NCI-H82 (cell line): ENCODE measurements around the gene IFNA17.
"Not testable (repeated sequence)": the region's sequence is repeated elsewhere in the genome, so short reads cannot be mapped to it uniquely, and the experiment has no call there.

ENCODE experiments used
- DNase-seq: peaks from one replicate; lab custom pipeline; 2025; lab: John Stamatoyannopoulos, UW

IFNA17 gene

DNA sequence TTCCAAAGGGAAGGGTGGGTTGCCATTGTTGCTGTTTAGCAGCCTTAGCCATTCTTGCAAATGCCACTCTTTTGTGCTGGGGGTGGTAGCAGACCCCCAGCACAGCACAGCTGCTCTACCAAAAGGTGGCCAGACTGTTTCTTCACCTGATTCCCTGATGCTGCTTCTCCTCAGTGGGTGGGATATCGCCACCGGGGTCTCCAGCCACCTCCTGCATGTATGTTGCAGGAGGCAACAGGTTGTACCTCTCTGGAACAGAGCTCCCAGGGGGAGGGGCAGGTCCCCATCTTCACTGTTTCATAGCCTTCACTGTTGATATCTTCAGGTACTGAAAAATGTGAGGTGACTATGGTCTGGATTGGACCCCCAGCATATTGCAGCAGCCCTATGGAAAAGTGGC is 17.2 kb downstream of the IFNA17 start:
- DNase-seq: not testable (repeated sequence)

DNA sequence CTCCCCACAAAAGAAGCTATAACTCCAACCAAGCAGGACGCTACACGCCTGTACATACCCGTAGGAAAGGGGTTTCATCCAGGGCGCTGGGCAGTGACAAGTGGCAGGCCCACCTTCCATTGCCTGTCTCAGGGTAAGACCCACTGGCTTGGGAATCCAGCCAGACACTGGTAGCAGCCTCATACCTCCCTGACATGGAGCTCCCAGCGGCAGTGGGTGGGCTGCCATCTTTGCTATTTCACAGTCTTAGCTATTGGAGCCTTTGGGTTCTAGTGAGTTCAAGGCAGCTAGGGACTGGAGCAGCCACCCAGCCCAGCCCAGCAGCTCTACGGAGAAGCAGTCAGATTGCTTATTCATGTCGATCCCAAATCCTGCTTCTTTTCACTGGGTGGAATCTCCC is 17.7 kb downstream of the IFNA17 start:
- no peak for DNase-seq

DNA sequence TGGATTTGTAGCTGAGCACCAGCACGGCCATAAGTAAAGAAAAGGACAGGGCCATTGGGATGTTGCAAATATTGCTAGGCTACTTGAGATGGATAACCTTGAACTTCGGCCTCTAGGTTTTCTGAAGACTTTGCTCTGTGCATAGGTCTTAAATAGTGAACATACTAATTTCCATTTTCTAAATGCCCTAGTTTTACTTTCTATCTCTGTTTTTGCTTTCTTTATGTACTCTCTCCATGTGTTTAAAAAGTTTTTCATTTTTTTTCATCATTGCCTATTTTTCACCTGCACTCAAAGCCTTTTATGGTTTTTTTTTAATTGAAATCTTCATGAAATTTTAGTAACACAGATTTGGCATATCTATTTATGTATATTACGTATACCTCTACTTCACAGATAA is 21.0 kb downstream of the IFNA17 start, which contains the start of gene IFNA10:
Gene IFNA10 (minus strand): TSS at position 101 of the 400 bp plus-strand sequence. CDS start 46 bp downstream, at position 55.
- not testable (repeated sequence) for DNase-seq

DNA sequence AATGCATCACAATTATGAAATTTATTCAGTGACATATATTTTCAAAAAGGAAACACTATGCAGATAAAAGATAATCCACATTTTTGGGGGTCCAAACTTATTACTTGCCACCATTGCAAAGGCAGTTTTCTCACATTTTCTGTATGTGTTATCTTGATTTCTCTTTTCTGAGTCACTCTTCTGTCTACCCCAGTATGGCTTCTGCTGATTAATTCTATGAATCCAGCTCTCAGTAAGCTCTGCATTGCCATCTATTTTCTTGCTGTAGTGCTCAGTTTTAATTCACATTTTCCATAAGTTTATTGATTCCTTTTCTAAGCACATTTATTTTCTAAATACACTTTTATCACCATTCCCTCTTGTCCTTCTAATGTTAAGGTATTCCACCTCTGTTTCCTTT is 22.8 kb downstream of the IFNA17 start:
- no peak for DNase-seq

DNA sequence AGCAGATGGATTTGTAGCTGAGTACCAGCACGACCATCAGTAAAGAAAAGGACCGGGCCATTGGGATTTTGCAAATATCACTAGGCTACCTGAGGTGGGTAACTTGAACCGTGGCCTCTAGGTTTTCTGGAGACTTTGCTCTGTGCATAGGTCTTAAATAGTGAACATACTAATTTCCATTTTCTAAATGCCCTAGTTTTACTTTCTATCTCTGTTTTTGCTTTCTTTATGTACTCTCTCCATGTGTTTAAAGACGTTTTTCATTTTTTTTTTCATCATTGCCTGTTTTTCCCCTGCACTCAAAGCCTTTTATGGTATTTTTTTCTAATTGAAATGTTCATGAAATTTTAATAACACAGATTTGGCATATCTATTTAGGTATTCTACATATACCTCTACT is 25.9 kb downstream of the IFNA17 start, which contains the start of gene IFNA7:
Gene IFNA7 (minus strand): TSS at position 101 of the 400 bp plus-strand sequence. CDS start 40 bp downstream, at position 61.
- DNase-seq: not testable (repeated sequence)

DNA sequence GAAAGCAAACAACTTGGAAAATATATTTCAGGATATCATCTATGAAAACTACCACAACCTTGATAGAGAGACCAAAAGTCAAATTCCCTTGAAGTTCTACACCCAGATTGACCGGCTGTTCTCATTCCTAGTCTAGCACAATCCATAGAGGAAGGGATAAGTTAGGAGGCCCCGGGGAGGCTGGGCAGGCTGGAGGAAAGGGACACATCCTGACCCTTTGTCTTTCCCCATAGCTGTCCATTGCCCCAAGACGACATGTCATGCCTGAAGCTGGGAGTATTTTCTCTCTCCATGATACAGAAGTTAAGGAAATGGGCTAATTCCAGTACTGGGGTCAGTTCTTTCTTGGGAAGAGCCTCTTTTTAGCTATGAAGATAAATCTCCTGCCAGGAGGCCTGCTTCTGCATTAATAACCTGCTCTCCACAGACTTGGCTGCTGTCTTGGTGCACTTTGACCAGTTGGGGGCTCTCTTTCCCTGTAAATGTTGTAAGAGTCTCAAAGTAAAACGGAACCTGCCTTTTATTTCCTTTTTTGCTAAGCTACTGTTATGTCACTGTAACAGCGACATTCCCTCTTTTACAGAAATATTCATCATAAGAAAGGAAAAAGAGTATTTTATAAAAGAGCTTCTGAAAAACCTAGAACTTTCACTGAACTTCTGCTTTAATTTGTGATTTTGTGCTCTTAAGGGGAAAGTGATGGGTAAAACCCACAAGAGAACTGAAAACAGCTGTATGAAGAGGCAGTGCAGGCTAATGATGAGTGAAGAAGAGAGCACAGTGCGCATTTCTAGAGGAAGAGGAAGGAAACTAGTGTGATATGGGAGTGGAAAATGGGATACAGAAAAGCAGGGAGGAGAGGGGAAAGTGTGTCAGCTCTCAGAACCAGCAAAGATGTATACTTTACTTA is 32.9 kb downstream of the IFNA17 start:
- peak; percentile 34 for DNase-seq

DNA sequence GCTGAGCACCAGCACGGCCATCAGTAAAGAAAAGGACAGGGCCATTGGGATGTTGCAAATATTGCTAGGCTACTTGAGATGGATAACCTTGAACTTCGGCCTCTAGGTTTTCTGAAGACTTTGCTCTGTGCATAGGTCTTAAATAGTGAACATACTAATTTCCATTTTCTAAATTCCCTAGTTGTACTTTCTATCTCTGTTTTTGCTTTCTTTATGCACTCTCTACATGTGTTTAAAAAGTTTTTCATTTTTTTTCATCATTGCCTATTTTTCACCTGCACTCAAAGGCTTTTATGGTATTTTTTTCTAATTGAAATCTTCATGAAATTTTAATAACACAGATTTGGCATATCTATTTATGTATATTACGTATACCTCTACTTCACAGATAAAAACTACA is 40.5 kb downstream of the IFNA17 start, which contains the start of gene IFNA4:
Gene IFNA4 (minus strand): TSS at position 101 of the 400 bp plus-strand sequence. CDS start 56 bp downstream, at position 45.
- DNase-seq: not testable (repeated sequence)

DNA sequence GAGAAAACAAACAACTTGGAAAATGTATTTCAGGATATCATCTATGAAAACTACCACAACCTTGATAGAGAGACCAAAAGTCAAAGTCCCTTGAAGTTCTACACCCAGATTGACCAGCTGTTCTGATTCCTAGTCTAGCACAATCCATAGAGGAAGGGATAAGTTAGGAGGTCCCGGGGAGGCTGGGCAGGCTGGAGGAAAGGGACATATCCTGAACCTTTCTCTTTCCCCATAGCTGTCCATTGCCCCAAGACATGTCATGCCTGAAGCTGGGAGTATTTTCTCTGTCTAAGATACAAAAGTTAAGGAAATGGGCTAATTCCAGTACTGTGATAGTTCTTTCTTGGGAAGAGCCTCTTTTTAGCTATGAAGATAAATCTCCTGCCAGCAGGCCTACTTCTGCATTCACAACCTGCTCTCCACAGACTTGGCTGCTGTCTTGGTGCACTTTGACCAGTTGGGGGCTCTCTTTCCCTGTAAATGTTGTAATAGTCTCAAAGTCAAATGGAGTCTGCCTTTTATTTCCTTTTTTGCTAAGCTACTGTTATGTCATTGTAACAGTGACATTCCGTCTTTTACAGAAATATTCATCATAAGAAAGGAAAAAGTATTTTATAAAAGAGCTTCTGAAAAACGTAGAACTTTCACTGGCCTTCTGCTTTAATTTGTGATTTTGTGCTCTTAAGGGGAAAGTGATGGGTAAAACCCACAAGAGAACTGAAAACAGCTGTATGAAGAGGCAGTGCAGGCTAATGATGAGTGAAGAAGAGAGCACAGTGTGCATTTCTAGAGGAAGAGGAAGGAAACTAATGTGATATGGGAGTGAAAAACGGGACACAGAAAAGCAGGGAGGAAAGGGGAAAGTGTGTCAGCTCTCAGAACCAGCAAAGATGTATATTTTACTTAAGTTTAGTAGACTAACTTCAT is 44.9 kb downstream of the IFNA17 start:
- peak; percentile 8 for DNase-seq
